COR-L47 (cell line): ENCODE measurements around the gene LAMC3.
"Not testable (repeated sequence)": the region's sequence is repeated elsewhere in the genome, so short reads cannot be mapped to it uniquely, and the experiment has no call there.

Source experiments
- DNase-seq: peaks from one replicate; lab custom pipeline; 2025; lab: John Stamatoyannopoulos, UW

LAMC3 gene

DNA sequence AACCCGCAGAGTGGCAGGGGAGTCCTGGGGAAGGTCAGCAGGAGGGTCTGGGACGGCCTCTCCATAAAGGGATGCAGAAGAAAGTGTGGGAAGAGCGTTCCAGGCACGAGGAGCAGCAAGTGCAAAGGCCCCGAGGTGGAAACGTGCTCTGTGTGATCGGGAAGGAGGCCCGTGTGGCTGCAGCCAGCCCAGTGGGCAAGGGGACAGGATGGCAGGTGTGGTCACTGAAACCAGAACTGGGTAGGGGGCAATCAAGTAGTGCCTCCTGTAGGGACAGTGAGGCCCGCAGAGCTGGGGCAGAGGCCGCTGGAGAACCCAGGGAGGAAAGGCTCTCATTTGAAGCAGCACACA is 16.3 kb upstream of the LAMC3 start:
- DNase-seq, result no peak

DNA sequence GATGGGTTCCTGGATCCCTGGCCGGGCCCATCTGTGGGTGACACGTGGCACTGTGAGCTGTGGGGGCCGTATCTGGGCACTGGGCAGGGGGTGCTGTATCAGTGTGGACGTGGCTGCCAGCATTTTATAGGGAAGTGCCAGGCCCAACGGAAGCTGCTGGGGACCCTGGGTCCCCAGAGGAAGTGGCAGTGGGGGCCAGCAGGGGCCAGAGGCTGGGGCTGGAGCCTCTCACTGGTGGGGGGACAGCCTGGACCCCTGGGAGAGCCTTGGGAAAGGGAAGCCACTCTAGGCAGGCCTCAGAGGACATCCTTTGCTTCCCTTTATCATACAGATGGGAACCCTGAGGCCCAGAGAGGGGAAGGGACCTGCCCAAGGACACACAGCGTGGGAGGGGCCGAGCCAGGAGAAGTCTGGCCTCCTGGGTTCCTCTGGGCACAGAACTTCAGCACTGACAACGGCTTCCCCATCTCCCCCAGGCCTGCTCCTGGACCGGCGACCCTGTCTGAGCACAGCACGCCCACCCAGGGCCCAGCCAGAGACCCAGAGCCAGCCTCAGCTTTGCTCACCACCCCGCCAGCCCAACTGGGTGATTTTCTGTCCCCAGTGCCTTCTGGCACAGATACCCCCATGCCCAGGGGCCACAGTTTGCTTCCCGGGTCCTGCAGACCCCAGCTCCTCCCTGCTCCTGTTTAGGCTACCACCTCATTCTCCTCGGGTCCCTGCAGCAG is 15.5 kb upstream of the LAMC3 start:
- no peak for DNase-seq

DNA sequence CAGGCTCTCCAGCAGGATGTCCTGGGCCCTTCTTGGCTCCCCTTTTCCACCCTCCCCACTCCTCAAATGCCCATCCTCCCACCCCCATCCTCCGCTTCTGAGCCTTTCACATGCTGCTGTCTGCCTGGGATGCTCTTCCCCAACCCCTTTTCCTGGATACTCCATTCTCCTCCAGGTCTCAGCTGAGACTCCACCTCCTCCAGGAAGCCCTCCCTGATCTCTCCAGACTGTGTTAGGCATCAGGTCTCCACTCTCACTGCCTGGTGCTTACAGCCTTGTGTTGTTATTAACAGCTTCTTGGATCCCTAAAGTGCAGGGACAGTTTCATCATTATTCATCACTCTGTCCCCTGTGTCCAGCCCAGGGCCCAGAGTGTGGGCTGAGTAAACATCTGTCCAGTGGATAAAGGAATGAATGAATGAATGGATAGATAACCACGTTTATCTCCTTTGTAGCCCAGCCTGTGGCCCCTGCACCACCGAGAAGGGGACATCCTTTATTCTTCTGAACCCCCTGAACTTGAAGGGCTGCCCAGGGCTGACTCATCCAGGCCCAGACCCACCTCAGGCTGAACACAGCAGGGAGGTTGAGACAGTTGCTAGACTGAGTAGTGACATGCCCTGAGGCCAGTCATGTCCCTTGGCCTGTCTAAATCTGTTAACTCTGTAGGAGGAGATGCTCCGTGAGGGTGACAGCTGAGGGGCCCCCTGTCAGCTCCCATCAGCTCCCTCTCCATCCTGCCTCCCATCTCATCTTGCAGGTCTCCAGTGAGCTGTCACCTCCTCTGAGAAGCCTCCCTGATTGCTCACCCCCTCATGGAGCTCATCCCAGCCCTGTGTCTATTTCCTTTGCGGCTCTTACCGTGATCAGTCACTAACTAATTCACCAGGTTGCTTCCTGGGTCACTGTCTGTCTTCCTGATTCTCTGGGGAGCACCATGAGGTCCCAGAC is 14.6 kb upstream of the LAMC3 start:
- DNase-seq, result no peak

DNA sequence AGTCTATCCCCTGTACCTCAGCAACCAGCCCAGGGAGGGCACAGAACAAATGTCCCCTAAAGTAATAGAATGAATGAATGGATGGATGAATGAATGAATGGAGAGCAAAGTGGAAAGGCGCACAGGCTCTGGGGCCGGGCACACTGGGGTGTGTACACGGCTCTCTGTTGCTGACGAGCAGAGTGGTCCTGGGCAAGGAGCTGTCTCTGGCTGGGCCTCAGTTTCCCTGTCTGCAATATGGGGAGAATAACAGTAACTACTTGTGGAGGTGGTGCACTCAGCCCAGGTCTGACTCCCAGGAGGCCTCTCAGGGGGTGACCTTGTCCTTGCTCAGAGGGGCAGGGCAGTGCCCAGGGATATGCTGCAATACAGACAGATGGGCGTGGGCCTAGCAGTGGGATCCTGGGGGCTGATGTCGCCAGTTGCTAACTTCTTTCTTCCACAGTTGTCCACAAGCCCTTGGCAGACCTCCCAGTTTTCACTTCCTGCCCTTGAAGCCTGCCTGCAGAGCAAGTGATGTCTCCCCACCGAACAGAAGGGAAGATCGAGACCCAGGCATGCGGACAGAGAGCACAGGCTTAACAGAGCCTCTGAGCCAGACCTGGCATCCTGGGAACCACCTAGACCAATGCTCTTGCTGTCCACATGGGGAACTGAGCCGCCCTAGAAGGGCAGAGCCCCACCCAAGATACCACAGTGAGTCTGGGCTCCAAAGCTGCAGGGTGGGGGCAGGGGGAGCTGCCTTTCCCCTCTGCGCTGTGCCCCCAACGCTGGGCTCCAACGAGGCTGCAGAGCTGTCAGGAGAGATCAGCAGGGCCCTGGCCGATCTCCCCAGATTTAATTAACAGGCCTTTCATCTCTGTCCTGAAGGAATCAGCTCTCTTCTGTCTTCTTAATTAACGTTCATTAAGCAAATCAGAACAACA is 13.6 kb upstream of the LAMC3 start:
- peak; percentile 35 for DNase-seq

DNA sequence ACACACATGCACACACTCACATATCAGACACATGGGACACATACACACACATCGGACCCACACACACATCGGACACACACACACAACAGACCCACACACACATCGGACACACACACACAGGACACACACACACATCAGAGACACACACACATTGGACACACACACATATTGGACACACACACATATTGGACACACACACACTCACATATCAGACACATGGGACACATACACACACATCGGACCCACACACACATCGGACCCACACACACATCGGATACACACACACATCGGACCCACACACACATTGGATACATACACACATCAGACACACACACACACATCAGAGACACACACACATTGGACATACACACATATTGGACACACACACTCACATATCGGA is 12.8 kb upstream of the LAMC3 start:
- DNase-seq, result no peak

DNA sequence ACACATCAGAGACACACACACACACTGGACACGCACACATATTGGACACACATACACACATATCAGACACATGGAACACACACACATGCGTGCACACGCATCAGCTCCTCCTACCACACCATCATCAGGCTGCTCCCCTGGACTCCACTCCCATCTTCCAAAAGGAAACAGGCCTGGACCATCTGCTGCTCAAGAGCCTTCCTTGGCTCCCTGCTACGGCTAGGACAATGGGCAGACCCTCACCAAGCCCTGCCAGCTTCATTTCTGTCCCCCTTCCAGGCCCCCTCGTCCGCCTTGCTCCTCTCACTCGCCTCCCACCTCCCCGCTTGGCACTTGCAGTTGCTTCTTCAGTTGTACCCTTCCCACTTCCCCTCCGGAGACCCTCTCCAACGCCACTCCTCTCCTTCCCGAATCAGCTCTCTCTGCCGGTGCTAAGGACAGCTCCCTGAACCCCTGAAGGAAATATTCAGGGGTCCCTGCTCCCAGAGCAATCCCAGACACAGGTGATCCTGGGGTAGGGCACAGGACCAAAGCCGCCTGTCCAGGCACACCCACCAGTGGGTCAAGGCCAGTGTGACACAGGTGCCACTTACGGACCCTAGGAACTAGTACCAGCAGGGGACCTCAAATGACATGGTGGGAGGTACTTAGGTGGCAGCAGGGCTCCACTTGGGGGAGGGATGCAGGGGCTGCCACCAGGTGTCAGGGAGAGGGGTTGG is 12.1 kb upstream of the LAMC3 start:
- DNase-seq, result no peak

DNA sequence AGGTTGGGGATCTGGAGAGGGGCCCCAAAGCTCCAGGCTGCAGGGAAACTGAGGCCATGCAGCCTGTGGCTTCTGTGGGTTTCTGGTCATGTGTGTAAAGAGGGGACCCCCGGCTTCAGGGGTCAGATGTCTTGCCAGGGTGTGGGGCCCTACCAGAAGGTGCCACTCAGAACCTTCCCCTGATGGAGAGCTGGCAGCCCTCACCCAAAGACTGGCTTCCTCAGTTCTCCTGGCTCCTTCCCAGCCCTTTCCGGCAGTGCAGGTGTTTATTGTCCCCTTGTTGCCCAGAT is 11.6 kb upstream of the LAMC3 start:
- DNase-seq, result no peak

DNA sequence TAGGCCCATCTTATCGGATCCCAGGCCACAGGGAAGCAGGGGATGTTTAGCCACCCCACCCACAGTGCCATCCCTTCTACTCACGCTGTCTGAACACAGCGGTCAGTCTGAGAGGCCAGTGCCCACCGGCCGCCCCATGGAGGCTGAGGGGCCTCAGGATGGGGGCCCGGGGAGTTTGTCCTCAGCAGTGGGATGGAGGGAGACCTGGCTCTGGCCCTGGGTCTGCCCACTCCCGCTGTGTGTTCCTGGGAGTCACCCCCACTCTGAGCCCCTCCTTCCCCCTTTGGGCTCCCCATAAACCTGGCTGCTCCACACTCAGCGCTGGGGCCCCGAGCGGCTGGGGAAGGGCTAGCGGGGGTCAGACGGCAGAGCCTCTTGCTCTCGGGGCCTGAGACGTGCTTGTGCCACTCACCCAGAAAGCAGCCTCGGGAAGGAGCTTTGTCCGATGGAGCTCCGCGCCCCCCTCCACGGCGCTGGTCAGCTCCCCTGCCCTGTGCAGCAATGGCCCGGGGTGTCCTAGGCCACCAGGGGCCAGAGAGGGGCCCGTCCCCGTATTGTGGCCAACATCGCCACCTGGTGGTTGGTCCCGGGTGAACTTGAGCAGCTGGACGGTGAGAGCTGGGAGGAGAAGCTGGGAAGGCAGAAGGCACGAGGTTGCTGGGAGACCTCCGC is 10.9 kb upstream of the LAMC3 start:
- DNase-seq, result peak; percentile 20

DNA sequence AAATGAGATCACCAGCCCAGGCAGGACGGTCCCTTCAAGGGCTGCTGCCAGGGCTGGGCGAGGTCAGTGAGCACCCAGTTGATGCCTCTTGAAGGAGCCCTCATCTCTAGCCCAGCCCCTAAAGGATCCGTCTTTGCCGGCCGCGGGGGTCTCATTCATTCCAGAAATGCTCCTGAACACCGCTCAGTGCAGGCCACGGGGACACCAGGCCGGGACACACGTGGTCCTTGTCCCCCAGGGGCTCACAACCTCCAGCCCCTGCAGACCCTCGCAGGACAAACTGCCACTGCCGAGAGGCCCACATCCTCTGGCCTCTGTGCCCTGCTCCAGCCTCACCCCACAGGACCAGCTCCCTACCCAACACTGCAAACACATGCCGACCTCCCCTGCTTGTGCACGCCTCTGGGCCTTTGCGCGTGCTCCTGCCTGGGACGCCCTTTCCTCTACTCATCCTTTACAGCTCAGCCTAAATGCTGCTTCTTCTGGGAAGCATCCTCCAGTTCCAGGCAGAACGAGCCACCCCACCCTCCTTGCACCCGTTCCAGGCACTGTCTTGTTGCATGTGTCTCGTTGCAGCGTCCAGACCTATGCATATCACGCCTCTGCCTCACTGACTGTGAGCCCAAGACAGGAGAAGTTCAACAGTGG is 10.3 kb upstream of the LAMC3 start:
- DNase-seq, result no peak

DNA sequence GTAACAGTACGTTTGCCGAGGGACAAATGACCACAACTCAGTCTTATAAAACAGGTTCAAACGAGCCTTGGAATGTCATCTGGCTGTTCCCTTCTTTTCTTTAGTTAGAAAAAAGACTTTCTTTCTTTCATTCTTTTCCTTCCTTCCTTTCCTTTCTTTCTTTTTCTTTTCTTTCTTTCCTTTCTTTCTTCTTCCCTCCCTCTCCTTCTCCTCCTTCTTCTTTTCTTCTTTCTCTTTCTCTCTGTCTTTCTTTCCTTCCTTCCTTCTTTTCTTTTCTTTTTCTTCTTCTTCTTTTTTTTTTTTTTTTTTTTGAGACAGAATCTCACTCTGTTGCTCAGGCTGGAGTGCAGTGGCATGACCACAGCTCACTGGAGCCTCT is 9.7 kb upstream of the LAMC3 start:
- no peak for DNase-seq

DNA sequence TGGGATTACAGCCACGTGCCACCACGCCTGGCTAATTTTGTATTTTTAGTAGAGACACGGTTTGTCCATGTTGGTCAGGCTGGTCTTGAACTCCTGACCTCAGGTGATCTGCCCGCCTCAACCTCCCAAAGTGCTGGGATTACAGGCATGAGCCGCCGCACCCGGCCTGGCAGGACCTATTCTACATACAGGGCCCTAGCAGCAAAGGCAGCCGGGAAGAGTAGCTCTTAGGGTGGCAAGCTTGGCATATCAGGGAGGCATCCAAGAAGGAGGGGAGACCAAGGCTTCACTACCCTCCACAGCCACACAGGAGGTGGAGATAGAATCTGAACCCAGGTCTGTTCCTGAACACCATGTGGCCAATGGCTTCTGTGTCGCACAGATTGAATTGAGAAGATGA is 8.4 kb upstream of the LAMC3 start:
- DNase-seq, result not testable (repeated sequence)

DNA sequence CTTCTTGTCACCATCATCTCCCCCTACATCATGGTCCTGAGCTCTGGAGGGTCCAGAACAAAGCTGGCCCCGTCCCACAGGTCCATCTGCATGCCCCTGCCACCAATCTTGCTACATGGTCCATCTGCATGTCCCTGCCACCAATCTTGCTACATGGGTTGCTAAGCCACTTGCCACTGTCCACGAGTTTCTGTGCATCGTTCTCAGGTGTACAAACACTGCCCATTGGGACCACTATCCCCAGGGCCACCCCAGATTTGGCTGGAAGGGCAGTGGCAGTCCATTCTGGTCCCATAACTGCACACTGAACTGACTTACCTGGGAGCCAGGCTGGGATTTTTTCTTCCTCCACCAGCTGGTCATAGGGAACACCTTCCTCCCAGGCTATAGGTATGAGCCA is 8.0 kb upstream of the LAMC3 start:
- no peak for DNase-seq

DNA sequence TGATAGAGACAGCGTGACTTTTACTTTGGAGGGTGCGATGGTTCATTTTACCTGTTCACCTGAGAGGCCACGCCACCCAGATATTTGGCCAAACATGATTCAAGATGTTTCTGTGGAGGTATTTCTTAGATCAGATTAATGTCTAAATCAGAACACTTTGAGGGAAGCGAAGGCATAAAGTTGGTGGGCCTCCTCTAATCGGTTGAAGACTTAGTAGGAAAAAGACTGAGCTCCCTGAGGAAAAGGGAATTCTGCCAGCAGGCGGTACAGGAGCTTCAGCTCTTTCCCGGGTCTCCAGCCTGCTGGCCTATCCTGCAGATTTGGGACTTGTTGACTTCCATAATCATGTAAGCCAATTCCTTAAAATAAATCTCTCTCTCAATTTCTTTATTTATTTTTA is 7.0 kb upstream of the LAMC3 start:
- DNase-seq, result no peak

DNA sequence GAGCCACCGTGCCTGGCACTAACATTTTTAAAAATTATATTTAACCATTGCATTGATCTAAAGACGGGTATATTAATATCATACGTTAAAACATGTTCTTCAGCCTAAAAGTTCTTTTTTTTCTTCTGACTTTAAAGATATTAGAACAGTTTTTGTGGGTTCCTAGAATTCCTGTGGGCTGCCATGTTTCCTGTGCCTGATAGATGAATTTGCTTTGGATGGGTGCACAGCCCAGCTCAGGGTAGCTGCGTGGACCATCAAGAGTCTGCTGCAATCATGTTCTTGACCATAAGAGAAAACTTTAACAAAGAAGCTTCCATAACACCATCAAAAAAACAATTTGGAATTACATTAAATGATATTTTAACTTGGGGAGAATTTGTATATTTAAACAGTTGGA is 2.4 kb upstream of the LAMC3 start:
- no peak for DNase-seq

DNA sequence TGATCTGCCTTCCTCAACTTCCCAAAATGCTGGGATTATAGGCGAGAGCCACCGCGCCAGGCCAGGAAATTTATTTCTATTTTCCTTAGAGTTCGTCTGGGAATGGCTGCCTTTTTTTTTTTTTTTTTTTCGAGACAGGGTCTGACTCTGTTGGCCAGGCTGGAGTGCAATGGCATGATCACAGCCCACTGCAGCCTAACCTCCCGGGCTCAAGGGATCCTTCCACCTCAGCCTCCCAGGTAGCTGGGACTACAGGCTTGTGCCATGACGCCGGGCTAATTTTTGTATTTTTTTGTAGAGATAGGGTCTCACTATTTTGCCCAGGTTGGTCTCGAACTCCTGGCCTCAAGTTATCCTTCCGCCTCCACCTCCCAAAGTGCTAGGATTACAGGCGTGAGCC is 888 bp upstream of the LAMC3 start:
- DNase-seq, result no peak

DNA sequence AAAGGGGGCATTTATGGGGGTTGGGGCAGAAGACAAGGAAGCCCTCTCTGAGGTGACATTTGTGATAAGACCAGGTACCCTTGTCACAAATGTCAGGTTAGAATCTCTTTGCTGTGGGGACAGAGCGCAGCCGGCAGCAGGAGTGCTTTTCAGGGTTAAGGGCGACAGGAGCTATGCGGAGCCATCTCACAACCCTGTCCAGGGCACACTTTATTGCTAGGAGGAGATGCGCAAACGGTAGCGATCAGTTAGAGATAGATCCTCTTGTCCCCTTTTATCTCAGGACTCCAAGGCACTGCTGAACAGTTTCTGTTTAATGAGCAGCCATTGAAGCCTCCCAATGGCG is 438 bp upstream of the LAMC3 start:
- no peak for DNase-seq

DNA sequence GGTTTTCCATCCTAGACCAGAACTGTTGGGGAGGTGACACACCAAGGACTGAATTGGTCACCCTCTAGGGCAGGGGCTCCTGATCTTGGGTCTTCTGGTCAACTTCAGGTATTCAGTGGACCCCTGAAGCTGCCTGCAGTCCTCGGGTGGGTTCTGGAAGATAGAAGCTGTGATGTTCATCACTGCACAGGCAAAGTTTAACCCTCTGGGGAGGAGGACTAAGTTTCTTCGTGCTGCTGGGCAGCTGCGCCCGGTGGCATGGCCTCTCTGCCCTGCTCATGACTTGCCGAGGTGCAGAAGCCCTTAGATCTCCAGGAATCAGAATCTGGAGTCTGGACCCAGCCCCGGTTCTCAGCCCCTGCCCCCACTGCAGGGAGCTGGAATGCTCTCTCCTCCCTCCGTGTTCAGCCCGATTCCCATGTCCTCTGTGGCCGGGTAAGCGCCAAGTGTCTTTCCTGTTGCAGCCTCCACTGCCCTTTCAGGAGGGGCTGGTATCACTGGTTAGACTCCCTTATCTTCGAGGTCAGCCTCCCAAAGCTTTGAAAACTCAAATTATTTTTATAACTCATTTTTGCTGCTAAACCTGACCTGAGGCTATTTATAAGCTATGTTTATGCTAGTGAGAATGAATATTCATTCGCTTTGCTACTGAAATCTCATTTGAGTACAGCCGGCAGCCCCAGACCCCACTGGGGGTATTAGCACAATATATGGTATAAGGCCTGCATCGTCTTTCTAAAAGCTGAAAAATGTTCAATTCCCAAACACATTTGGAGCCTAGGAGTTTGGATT is 1.7 kb downstream of the LAMC3 start:
- no peak for DNase-seq

DNA sequence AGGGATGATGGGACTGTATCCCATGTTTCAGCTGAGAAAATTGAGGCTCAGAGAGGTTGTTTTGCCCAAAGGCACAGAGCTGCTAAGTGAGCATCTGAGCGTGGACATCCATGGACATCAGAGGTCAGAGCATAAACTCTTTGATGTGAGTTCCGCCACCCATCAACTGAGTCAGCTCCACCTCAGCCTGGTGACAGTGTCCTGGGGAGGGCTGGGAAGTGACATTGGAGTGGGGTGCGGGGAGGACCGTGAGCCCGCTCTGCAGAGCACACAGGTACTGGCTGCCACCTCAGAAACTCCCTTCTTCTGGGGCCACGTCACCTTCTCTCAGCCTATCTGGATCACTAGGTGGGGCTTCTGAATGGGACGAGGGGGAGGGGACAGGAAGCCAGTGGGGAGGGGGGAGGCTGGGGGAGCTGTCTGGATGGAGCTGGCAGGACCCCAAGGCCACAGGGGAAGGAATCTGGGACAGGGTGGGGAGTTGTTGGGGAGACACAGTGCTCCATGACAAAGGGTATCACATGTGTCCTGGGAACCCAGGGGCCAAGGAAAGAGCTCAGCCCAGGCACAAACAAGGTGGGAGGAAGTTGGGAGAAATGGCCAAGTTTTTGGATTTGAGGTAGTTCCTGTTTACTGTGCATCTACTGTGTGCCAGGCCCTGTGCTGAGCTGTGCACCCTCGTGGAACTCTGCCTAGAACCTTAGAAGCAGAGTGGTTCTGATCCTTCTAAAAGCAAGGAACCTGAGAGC is 2.5 kb downstream of the LAMC3 start:
- no peak for DNase-seq

DNA sequence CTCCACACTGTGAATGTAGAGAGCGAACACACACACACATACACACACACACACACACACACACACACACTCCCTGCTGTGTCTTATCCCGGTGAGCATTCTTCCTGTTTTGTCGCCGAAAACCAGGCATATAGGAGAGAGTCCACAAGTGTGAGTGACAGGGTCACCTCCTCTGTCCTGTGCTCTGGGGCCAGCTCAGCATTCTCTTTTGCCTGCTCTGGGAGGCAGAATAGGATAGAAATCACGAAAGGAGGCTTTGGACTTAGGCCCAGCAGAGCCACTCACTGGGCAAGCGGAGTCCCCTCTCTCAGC is 3.0 kb downstream of the LAMC3 start:
- DNase-seq, result no peak
